ENCODE results near the gene GALNT8.

DNA sequence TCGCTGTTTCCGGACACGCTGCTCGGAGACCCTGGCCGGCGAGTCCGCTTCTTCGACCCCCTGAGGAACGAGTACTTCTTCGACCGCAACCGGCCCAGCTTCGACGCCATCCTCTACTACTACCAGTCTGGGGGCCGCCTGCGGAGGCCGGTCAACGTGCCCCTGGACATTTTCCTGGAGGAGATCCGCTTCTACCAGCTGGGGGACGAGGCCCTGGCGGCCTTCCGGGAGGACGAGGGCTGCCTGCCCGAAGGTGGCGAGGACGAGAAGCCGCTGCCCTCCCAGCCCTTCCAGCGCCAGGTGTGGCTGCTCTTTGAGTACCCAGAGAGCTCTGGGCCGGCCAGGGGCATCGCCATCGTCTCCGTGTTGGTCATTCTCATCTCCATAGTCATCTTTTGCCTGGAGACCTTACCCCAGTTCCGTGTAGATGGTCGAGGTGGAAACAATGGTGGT, 90.0 kb downstream of the GALNT8 start:
- TF ChIP-seq, protein P1, sequence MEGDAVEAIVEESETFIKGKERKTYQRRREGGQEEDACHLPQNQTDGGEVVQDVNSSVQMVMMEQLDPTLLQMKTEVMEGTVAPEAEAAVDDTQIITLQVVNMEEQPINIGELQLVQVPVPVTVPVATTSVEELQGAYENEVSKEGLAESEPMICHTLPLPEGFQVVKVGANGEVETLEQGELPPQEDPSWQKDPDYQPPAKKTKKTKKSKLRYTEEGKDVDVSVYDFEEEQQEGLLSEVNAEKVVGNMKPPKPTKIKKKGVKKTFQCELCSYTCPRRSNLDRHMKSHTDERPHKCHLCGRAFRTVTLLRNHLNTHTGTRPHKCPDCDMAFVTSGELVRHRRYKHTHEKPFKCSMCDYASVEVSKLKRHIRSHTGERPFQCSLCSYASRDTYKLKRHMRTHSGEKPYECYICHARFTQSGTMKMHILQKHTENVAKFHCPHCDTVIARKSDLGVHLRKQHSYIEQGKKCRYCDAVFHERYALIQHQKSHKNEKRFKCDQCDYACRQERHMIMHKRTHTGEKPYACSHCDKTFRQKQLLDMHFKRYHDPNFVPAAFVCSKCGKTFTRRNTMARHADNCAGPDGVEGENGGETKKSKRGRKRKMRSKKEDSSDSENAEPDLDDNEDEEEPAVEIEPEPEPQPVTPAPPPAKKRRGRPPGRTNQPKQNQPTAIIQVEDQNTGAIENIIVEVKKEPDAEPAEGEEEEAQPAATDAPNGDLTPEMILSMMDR (IDR thresholded peaks at IDR 0.05; ENCODE audit: borderline replicate concordance, extremely low read depth, low read length, poor library complexity, severe bottlenecking) = no peak
- TF ChIP-seq EZH2 (IDR thresholded peaks at IDR 0.05; ENCODE audit: borderline replicate concordance, low read depth, low read length, severe bottlenecking) = no peak

Measured in DND-41 (cell line).